OCI-LY1 (cell line): ENCODE results near the gene NR6A1.

Source experiments
- H2AFZ ChIP-seq: fragments of 200-600 bp; sonication (generic), shearing (Covaris generic); 2 replicates; pipeline ENCODE4 v1.6.0; 2014; ENCODE audit warnings: antibody characterized with exemption, mild to moderate bottlenecking, low read length
- H3F3A ChIP-seq: fragments of 200-600 bp; sonication (generic), shearing (Covaris generic); 2 replicates; pipeline ENCODE4 v1.6.0; 2014; ENCODE audit warnings: mild to moderate bottlenecking, antibody characterized with exemption, low read length, moderate library complexity; ENCODE audit not compliant: insufficient read depth
- H3K27ac ChIP-seq: fragments of 200-600 bp; sonication (generic); 2 replicates; pipeline ENCODE4 v1.5.1; 2014; ENCODE audit warnings: low read length, mixed run types, mild to moderate bottlenecking, low read depth; ENCODE audit not compliant: poor library complexity, severe bottlenecking
- H3K27me3 ChIP-seq: fragments of 200-600 bp; sonication (generic); 2 replicates; pipeline ENCODE4 v1.6.0; 2014; ENCODE audit warnings: antibody characterized with exemption, mild to moderate bottlenecking, low read length, moderate library complexity; ENCODE audit not compliant: insufficient read depth
- H3K36me3 ChIP-seq: fragments of 200-600 bp; sonication (generic); 2 replicates; pipeline ENCODE4 v1.6.1; 2014; ENCODE audit warnings: mild to moderate bottlenecking, antibody characterized with exemption, low read length, moderate library complexity, mixed read lengths; ENCODE audit not compliant: insufficient read depth
- H3K4me1 ChIP-seq: fragments of 200-600 bp; sonication (generic); 2 replicates; pipeline ENCODE4 v1.5.1; 2014; ENCODE audit warnings: mild to moderate bottlenecking, low read length, moderate library complexity; ENCODE audit not compliant: insufficient read depth, severe bottlenecking
- H3K4me2 ChIP-seq: fragments of 200-600 bp; sonication (generic), shearing (Covaris generic); 2 replicates; pipeline ENCODE4 v1.6.1; 2014; ENCODE audit warnings: low read length
- H3K4me3 ChIP-seq: fragments of 200-600 bp; sonication (generic); 2 replicates; pipeline ENCODE4 v1.5.1; 2014; ENCODE audit warnings: low read length, low read depth, mild to moderate bottlenecking, mixed read lengths; ENCODE audit not compliant: poor library complexity, severe bottlenecking
- H3K79me2 ChIP-seq: fragments of 200-600 bp; shearing (Covaris generic); 2 replicates; pipeline ENCODE4 v1.6.1; 2016; ENCODE audit warnings: mixed run types, low read length, mixed read lengths; ENCODE audit not compliant: insufficient read depth
- H3K9ac ChIP-seq: fragments of 200-600 bp; sonication (generic), shearing (Covaris generic); 2 replicates; pipeline ENCODE4 v1.6.1; 2014; ENCODE audit warnings: mild to moderate bottlenecking, low read length, mixed read lengths
- H3K9me2 ChIP-seq: fragments of 200-600 bp; sonication (generic), shearing (Covaris generic); 2 replicates; pipeline ENCODE4 v1.6.1; 2014; ENCODE audit warnings: low read depth, mild to moderate bottlenecking, low read length, mixed read lengths
- H3K9me3 ChIP-seq: fragments of 200-600 bp; shearing (Covaris generic); 2 replicates; pipeline ENCODE4 v1.6.1; 2014; ENCODE audit warnings: low read length, mixed read lengths
- H4K20me1 ChIP-seq: fragments of 200-600 bp; sonication (generic), shearing (Covaris generic); 2 replicates; pipeline ENCODE4 v1.6.0; 2016; ENCODE audit warnings: mild to moderate bottlenecking, low read length; ENCODE audit not compliant: insufficient read depth
- EZH2 ChIP-seq: fragments of 200-600 bp; sonication (generic), shearing (Covaris generic); IDR thresholded peaks from 2 replicates; pipeline ENCODE4 v1.8.0; 2017; ENCODE audit warnings: borderline replicate concordance, mixed run types, mild to moderate bottlenecking, antibody characterized with exemption, low read length, moderate library complexity, mixed read lengths
- TF ChIP-seq, protein P1 (sequence below): fragments of 200-600 bp; sonication (generic), shearing (Covaris generic); IDR thresholded peaks from 2 replicates; pipeline ENCODE4 v1.5.1; 2017; ENCODE audit warnings: mild to moderate bottlenecking, antibody characterized with exemption, low read length, moderate library complexity, mixed read lengths

NR6A1 gene

DNA sequence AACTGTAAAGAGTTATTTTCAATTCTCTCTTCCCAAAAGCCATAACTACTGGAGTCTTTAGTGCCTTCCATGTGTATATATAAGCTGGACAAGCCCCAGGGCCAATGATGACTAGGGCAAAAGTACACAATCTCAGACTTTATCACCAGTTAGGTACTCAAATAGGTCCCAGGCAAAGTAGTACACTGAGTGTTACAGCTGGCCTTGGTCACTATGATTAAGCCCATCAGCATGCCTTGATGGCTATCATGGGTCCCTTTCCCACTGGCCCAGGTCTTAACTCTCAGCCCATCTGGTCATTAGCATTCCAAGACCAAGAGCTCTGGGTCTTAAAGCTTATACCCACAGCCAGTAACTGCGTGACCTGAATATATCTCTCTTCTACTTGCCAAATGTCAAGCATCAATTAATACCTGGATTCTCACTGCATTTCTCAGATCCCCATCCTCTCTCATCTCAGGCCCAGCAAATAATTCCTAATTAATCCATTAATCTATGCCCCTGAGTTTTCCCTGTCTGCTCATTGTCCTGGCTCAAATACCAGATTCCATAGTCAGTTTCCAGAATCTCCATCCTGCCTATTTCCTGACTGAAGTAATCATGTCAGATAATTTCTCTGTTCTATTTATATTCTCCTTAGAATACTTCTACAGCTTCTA, 62.3 kb downstream of the NR6A1 start:
- H3F3A ChIP-seq: no peaks in the 10 kb centered on the region
- H4K20me1 ChIP-seq: no peaks in the 10 kb centered on the region
- H3K27me3 ChIP-seq: no peaks in the 10 kb centered on the region
- no peaks in the 10 kb centered on the region for H3K9me2 ChIP-seq
- no peak overlapping the region for H2AFZ ChIP-seq
- H3K4me3 ChIP-seq: no peak overlapping the region
- H3K36me3 ChIP-seq: peaks cover 4% of the 10 kb centered on the region; the same call in 1 of the 2 replicates
- no peak overlapping the region for H3K4me2 ChIP-seq
- H3K79me2 ChIP-seq: no peaks in the 10 kb centered on the region
- no peak overlapping the region for H3K9ac ChIP-seq
- H3K9me3 ChIP-seq: no peaks in the 10 kb centered on the region
- H3K27ac ChIP-seq: no peak overlapping the region
- TF ChIP-seq EZH2: no peak
- TF ChIP-seq, protein P1, sequence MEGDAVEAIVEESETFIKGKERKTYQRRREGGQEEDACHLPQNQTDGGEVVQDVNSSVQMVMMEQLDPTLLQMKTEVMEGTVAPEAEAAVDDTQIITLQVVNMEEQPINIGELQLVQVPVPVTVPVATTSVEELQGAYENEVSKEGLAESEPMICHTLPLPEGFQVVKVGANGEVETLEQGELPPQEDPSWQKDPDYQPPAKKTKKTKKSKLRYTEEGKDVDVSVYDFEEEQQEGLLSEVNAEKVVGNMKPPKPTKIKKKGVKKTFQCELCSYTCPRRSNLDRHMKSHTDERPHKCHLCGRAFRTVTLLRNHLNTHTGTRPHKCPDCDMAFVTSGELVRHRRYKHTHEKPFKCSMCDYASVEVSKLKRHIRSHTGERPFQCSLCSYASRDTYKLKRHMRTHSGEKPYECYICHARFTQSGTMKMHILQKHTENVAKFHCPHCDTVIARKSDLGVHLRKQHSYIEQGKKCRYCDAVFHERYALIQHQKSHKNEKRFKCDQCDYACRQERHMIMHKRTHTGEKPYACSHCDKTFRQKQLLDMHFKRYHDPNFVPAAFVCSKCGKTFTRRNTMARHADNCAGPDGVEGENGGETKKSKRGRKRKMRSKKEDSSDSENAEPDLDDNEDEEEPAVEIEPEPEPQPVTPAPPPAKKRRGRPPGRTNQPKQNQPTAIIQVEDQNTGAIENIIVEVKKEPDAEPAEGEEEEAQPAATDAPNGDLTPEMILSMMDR: no peak
- H3K4me1 ChIP-seq: no peaks in the 10 kb centered on the region

DNA sequence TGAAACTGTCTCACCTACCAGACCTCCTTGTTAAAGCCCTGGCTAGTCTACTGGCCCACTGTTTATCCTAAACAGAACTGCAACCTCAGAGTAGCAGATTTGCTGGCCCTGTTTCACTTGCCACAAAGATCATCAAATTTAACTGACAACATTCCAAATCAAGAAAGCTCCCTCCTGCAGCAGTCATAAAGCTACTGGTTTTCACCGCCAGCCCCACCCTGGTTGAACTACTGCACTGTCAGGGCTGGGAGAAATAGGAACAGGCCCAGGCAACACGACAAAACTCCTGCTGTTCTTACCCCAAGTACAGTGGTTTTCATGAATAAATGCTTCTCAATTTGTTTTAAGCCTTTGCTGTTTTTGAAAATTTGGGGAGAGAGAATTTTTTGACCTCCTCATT, 63.0 kb downstream of the NR6A1 start:
- no peaks in the 10 kb centered on the region for H3K27me3 ChIP-seq
- H3K36me3 ChIP-seq: peaks cover 4% of the 10 kb centered on the region
- no peak overlapping the region for H3K4me3 ChIP-seq
- H3K4me1 ChIP-seq: no peaks in the 10 kb centered on the region
- no peak overlapping the region for H2AFZ ChIP-seq
- no peaks in the 10 kb centered on the region for H3K9me2 ChIP-seq
- H3F3A ChIP-seq: no peaks in the 10 kb centered on the region
- no peaks in the 10 kb centered on the region for H3K79me2 ChIP-seq
- H3K9ac ChIP-seq: no peak overlapping the region; the same call in 1 of the 2 replicates
- no peak for TF ChIP-seq EZH2
- TF ChIP-seq, protein P1: no peak
- no peak overlapping the region for H3K27ac ChIP-seq
- no peaks in the 10 kb centered on the region for H3K9me3 ChIP-seq
- no peaks in the 10 kb centered on the region for H4K20me1 ChIP-seq
- H3K4me2 ChIP-seq: no peak overlapping the region

DNA sequence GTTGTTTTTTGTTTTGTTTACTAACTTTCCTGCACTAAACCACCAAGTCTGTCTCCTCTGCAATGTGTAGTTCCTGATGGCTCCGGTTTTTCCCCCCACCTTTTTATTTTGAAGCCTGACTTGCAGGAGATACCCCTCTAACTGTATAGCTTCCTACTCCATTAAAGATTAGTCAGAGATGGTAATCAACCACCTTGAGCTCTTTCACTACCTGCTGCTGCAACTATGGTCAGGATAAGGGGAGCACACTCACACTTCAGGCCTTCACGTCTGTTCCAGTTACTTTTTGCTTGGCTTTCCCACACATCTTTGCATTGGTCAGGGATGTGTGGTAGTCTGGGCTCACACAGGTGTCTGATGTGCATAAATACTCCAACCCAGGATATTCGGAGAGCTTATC, 63.4 kb downstream of the NR6A1 start:
- Histone ChIP-seq H3K4me3 (no peak overlapping the region), H3K4me2 (no peak overlapping the region), H3K79me2 (no peaks in the 10 kb centered on the region), H3K27ac (no peak overlapping the region), H3K9me3 (no peaks in the 10 kb centered on the region), H3K9ac (no peak overlapping the region; the same call in 1 of the 2 replicates), H3K36me3 (peaks cover 6% of the 10 kb centered on the region), H3K27me3 (no peaks in the 10 kb centered on the region), H3K9me2 (no peaks in the 10 kb centered on the region), H3F3A (no peaks in the 10 kb centered on the region), H3K4me1 (no peaks in the 10 kb centered on the region), H4K20me1 (no peaks in the 10 kb centered on the region), H2AFZ (no peak overlapping the region)
- TF ChIP-seq EZH2: no peak
- TF ChIP-seq, protein P1: no peak
